Measurements from ENCODE around the gene SLC35E2B.
"Not testable (repeated sequence)": the region's sequence is repeated elsewhere in the genome, so short reads cannot be mapped to it uniquely, and the experiment has no call there.

Gene SLC35E2B

DNA sequence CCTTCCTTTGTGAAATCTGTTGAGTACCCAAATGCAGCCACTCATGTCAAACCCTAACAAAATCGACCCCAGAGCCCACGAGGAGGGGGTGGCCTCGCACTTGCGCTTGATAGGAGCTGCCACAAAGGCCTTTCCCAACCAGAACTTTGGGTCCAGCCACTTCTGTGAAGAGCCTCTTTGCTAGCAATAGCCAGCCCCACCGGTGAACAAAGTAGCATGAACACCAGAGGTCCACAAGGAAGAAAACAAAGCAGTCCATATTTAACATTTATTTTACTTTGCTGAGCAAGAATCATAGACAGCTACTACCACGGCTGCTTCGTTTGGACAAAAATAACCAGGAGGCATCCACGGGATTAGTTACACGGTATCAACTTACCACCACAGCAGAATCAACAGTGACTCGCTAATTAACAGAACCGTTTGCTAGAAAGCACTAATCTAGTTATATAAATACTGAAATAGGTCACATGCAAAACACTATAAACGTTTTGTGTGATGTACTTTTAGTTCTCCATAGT, 34.6 kb upstream of the SLC35E2B start:
- H3K36me3 ChIP-seq (ENCODE audit: insufficient read depth, low read length); H3K4me3 ChIP-seq (ENCODE audit: low read depth, low read length); H3K27me3 ChIP-seq (ENCODE audit: insufficient read depth, low read length); H3K79me2 ChIP-seq (ENCODE audit: control insufficient read depth, insufficient read depth, low read length, unreplicated experiment); H2AFZ ChIP-seq (ENCODE audit: low read length, unreplicated experiment); H3K27ac ChIP-seq (ENCODE audit: low read depth, low read length): not testable (repeated sequence)
- peaks cover 13% of the 10 kb centered on the region for H3K4me1 ChIP-seq (ENCODE audit: control insufficient read depth, insufficient read depth, low read length, unreplicated experiment)

DNA sequence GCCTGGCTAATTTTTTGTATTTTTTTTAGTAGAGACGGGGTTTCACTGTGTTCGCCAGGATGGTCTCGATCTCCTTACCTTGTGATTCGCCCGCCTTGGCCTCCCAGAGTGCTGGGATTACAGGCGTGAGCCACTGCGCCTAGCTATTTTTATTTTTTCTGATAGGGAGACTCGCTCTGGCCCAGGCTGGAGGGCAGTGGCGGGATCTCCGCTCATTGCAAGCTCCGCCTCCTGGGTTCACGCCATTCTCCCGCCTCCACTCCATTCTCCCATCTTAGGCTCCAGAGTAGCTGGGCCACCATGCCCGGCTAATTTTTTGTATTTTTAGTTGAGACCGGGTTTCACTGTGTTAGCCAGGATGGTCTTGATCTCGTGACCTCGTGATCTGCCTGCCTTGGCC, 33.5 kb upstream of the SLC35E2B start:
- not testable (repeated sequence) for H3K27ac ChIP-seq (ENCODE audit: low read depth, low read length); H2AFZ ChIP-seq (ENCODE audit: low read length, unreplicated experiment); H3K4me3 ChIP-seq (ENCODE audit: low read depth, low read length); H3K36me3 ChIP-seq (ENCODE audit: insufficient read depth, low read length); H3K27me3 ChIP-seq (ENCODE audit: insufficient read depth, low read length); H3K79me2 ChIP-seq (ENCODE audit: control insufficient read depth, insufficient read depth, low read length, unreplicated experiment)
- H3K4me1 ChIP-seq (ENCODE audit: control insufficient read depth, insufficient read depth, low read length, unreplicated experiment), result peaks cover 13% of the 10 kb centered on the region

DNA sequence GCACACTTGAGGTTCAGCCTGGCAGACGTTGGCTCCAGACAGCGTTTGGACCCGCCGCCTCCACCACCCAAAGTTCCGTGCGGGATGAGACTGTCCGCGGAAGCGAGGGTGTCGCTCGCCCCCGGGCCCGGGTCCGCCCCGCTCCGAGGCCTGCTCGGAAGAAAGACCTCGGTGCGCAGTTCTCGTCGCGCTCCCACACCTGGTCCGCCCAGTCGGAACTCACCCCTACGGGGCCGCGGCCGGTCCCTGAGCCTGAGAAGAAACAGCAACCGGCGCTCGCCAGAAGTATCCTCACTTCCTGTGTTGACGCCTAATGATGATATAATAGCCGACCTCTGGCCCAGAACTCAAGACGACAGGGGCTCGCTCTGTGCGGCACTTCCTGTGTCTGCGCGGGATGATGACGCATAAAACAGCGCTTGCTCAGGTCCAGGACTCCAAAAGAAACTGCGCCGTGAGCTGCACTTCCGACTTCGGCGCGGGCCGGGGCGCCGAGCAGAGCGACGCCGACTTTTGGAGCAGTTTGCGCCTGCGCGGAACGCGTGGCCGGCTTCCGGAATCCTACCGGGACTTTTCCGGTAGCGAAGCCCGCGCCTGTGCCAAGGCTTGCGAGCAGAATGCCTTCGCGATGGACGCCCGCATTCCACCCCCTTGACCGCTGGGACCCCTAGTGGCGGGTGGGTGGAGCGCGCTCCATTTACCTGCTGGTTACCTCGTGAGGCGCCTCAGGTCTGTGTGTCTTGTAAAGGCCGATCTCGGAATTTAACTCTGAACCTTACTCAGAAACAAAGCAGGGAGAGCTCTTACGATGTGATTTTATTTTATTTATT, 31.7 kb upstream of the SLC35E2B start, which contains the start of gene CDK11A:
TSS of gene CDK11A (minus strand) at position 323 of the 830 bp plus-strand sequence. CDS start 1,539 bp downstream, outside the sequence.
- peak within 1 kb of the TSS; percentile 68 for H2AFZ ChIP-seq (ENCODE audit: low read length, unreplicated experiment)
- peak within 1 kb of the TSS; percentile 83 for H3K4me3 ChIP-seq (ENCODE audit: low read depth, low read length)

DNA sequence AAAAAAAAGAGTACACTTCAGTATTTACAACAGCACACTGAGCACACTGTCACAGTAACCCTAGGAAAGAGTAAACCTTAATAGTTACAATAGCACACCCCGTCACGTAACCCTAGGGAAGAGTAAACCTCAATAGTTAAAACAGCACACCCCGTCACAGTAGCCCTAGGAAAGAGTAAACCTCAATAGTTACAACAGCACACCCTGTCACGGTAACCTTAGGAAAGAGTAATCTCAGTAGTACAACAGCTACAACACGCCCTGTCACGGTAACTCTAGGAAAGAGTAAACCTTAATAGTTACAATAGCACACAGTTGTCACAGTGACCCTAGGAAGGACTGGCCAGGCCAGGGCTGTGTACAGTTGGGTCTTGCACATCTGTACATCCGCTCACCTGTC, 28.6 kb upstream of the SLC35E2B start:
- Histone ChIP-seq H2AFZ (ENCODE audit: low read length, unreplicated experiment) (no peak overlapping the region), H3K27me3 (ENCODE audit: insufficient read depth, low read length) (no peaks in the 10 kb centered on the region), H3K4me3 (ENCODE audit: low read depth, low read length) (no peak overlapping the region), H3K4me1 (ENCODE audit: control insufficient read depth, insufficient read depth, low read length, unreplicated experiment) (no peaks in the 10 kb centered on the region), H3K36me3 (ENCODE audit: insufficient read depth, low read length) (0 out of 2 replicates have a peak, but pooled peaks cover 4% of the 10 kb centered on the region), H3K79me2 (ENCODE audit: control insufficient read depth, insufficient read depth, low read length, unreplicated experiment) (peaks cover 12% of the 10 kb centered on the region), H3K27ac (ENCODE audit: low read depth, low read length) (no peak overlapping the region)

More for the DNA sequence above, 31.7 kb upstream of the SLC35E2B start, which contains the start of gene CDK11A:
- H3K36me3 ChIP-seq (ENCODE audit: insufficient read depth, low read length); H3K27me3 ChIP-seq (ENCODE audit: insufficient read depth, low read length): not testable (repeated sequence)
- Histone ChIP-seq H3K27ac (ENCODE audit: low read depth, low read length) (peak within 1 kb of the TSS; percentile 91), H3K79me2 (ENCODE audit: control insufficient read depth, insufficient read depth, low read length, unreplicated experiment) (peaks cover 12% of the 10 kb centered on the region), H3K4me1 (ENCODE audit: control insufficient read depth, insufficient read depth, low read length, unreplicated experiment) (peaks cover 10% of the 10 kb centered on the region)

GRCh38 chr1:1715109-1715883, 22.7 kb upstream of the SLC35E2B start:
- not testable (repeated sequence) for H3K79me2 ChIP-seq (ENCODE audit: control insufficient read depth, insufficient read depth, low read length, unreplicated experiment); H3K27me3 ChIP-seq (ENCODE audit: insufficient read depth, low read length); H3K36me3 ChIP-seq (ENCODE audit: insufficient read depth, low read length); H3K27ac ChIP-seq (ENCODE audit: low read depth, low read length); H2AFZ ChIP-seq (ENCODE audit: low read length, unreplicated experiment); H3K4me1 ChIP-seq (ENCODE audit: control insufficient read depth, insufficient read depth, low read length, unreplicated experiment); H3K4me3 ChIP-seq (ENCODE audit: low read depth, low read length)

DNA sequence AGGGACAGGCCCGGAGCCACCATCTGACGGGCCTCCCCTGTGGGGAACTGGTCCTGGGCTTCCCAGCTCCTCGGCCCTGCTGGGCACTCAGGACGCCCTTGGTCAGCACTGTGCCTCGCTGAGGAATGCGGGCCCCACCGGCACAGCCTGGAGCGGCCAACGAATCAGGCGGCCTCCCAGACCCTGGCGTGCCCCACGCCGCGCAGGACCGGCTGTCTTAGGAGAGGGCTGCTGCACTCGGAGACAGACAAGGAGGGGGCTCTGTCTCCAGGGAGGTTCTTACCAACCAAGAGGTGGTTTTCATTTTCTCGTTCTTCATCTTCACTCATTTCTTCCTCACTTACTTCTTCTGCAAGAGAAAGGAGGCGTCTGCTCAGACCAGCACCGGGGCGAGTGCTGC, 15.3 kb upstream of the SLC35E2B start:
- H3K4me1 ChIP-seq (ENCODE audit: control insufficient read depth, insufficient read depth, low read length, unreplicated experiment); H2AFZ ChIP-seq (ENCODE audit: low read length, unreplicated experiment); H3K27ac ChIP-seq (ENCODE audit: low read depth, low read length); H3K27me3 ChIP-seq (ENCODE audit: insufficient read depth, low read length); H3K79me2 ChIP-seq (ENCODE audit: control insufficient read depth, insufficient read depth, low read length, unreplicated experiment); H3K36me3 ChIP-seq (ENCODE audit: insufficient read depth, low read length); H3K4me3 ChIP-seq (ENCODE audit: low read depth, low read length): not testable (repeated sequence)

DNA sequence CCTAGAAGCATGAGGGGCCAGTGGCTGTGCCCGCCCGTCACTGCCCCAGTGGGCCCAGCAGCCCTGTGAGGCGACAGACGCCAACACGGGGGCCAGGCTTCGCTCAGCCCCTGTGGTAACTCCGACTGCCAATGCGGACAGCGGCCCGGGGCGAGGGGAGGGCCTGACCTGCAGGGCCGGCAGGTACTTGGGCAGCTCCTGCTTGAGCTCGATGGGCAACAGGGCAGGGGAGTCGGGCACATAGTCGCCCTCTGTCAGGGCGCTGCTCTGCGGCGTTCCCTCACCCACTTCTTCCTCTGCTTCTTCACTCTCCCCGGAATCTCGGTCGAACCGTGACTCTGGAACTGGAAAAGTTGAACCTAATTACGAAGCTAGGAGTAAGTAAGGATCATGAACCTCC, 14.6 kb upstream of the SLC35E2B start:
- not testable (repeated sequence) for H3K79me2 ChIP-seq (ENCODE audit: control insufficient read depth, insufficient read depth, low read length, unreplicated experiment); H2AFZ ChIP-seq (ENCODE audit: low read length, unreplicated experiment); H3K36me3 ChIP-seq (ENCODE audit: insufficient read depth, low read length); H3K27ac ChIP-seq (ENCODE audit: low read depth, low read length); H3K27me3 ChIP-seq (ENCODE audit: insufficient read depth, low read length); H3K4me1 ChIP-seq (ENCODE audit: control insufficient read depth, insufficient read depth, low read length, unreplicated experiment); H3K4me3 ChIP-seq (ENCODE audit: low read depth, low read length)

GRCh38 chr1:1705623-1706022, 13.0 kb upstream of the SLC35E2B start:
- not testable (repeated sequence) for H3K27ac ChIP-seq (ENCODE audit: low read depth, low read length); H2AFZ ChIP-seq (ENCODE audit: low read length, unreplicated experiment); H3K4me1 ChIP-seq (ENCODE audit: control insufficient read depth, insufficient read depth, low read length, unreplicated experiment); H3K79me2 ChIP-seq (ENCODE audit: control insufficient read depth, insufficient read depth, low read length, unreplicated experiment); H3K4me3 ChIP-seq (ENCODE audit: low read depth, low read length); H3K36me3 ChIP-seq (ENCODE audit: insufficient read depth, low read length); H3K27me3 ChIP-seq (ENCODE audit: insufficient read depth, low read length)

DNA sequence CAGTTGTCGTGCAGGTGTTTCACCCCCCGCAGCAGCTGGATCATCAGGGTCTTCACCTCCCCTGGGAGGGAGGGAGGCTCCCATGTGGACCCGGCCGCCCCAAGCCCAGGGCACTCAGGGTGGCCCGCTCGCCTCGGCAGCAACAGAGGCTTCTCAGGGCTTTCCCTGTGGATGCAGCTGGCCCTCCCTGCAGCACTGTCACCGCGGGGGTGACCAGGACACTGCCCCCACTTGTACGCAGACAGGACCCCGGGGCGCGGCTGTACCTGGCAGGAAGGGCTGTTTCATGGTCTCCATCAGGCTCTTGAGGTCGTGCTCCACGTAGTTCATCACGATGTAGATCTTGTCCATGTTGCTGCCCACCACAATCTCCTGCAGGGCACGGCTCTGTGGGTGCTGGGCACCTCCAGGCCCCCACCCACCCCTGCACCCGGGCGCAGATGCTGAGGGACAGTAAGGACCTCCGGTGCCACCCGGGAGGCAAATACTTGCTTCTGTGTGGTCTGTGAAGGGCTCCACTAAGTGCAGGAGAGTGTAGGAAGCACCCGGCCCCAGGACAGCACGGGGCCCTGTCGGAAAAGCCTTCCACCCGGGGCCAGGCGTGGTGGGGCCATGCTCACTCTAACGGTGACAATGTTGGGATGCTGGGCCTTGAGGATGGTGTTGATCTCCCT, 11.8 kb upstream of the SLC35E2B start:
- H3K79me2 ChIP-seq (ENCODE audit: control insufficient read depth, insufficient read depth, low read length, unreplicated experiment); H3K36me3 ChIP-seq (ENCODE audit: insufficient read depth, low read length); H3K27ac ChIP-seq (ENCODE audit: low read depth, low read length); H2AFZ ChIP-seq (ENCODE audit: low read length, unreplicated experiment); H3K4me3 ChIP-seq (ENCODE audit: low read depth, low read length); H3K27me3 ChIP-seq (ENCODE audit: insufficient read depth, low read length); H3K4me1 ChIP-seq (ENCODE audit: control insufficient read depth, insufficient read depth, low read length, unreplicated experiment): not testable (repeated sequence)

- Histone ChIP-seq H2AFZ (ENCODE audit: low read length, unreplicated experiment) (no peak overlapping the region), H3K4me3 (ENCODE audit: low read depth, low read length) (no peak overlapping the region), H3K4me1 (ENCODE audit: control insufficient read depth, insufficient read depth, low read length, unreplicated experiment) (no peaks in the 10 kb centered on the region), H3K79me2 (ENCODE audit: control insufficient read depth, insufficient read depth, low read length, unreplicated experiment) (no peaks in the 10 kb centered on the region), H3K27ac (ENCODE audit: low read depth, low read length) (no peak overlapping the region), H3K27me3 (ENCODE audit: insufficient read depth, low read length) (no peaks in the 10 kb centered on the region), H3K36me3 (ENCODE audit: insufficient read depth, low read length) (no peaks in the 10 kb centered on the region)
Measured at GRCh38 chr1:1703796-1704195, 11.2 kb upstream of the SLC35E2B start.

Data from ACC112 (cell line).